ENCODE measurements around the gene PLEKHS1. TPM values are rescaled to one million over a fixed set of nuclear protein-coding genes. Genes with fewer than 3 reads are reported as not detected.
A peak's percentile ranks its signal among the peaks of the same experiment; 100 is the strongest.
"Not testable (repeated sequence)": the region's sequence is repeated elsewhere in the genome, so short reads cannot be mapped to it uniquely, and the experiment has no call there.

Gene PLEKHS1
- total RNA-seq, 1 experiment from 2014 or later: 0.21 TPM

GRCh38 chr10:113819989-113820388 is 68.5 kb downstream of the PLEKHS1 start:
- Histone ChIP-seq H3K4me3 (ENCODE audit: low read depth in 2 of 2, low read length in 2 of 2) (no peak overlapping the region), H3K27ac (ENCODE audit: low read length) (no peak overlapping the region), H3K36me3 (ENCODE audit: control insufficient read depth, insufficient read depth, low read length) (no peaks in the 10 kb centered on the region), H3K27me3 (ENCODE audit: control insufficient read depth, insufficient read depth, low read length) (no peaks in the 10 kb centered on the region), H3K9me3 (ENCODE audit: control insufficient read depth, insufficient read depth, low read depth, low read length) (no peaks in the 10 kb centered on the region), H3K4me1 (ENCODE audit: control insufficient read depth, insufficient read depth, low read length) (no peaks in the 10 kb centered on the region)
- ChIA-PET POLR2A (no interaction called here), CTCF (interaction anchor here (0.5 to 0.6 kb wide), 3 partner anchors 84 to 1215 kb away, joined by 3 to 8 read pairs (median 3); no protein-coding TSS in a partner anchor)
- no TSS peak for BruUV-seq (replicated peaks)
- ATAC-seq (0 out of 2 replicates have a peak, but pooled peaks have one; percentile 34), DNase-seq (ENCODE audit: low read depth, low spot score) (no peak)
- intact Hi-C loops (cut with micrococcal nuclease; ENCODE audit: unreplicated experiment): no loop called here
- no peak for TF ChIP-seq REST (IDR thresholded peaks at IDR 0.05; ENCODE audit: insufficient read depth in 1 of 2, low read depth in 2 of 2, low read length in 1 of 2)
- TF ChIP-seq TCF7L2 (IDR thresholded peaks at IDR 0.05; ENCODE audit: low read depth, low read length): no peak
- TF ChIP-seq SIN3A (IDR thresholded peaks at IDR 0.05; ENCODE audit: borderline replicate concordance, insufficient read depth, low read depth, low read length): no peak
- TF ChIP-seq POLR2AphosphoS5 (IDR thresholded peaks at IDR 0.05; ENCODE audit: low read depth, low read length): no peak
- no peak for TF ChIP-seq CTCF (IDR thresholded peaks at IDR 0.05)
- in situ Hi-C loops (cut with HindIII; ENCODE audit: low pct_unique_long_range_greater_than_20kb, low sequenced_read_pairs): no loop called here

GRCh38 chr10:113820507-113820906 is 69.0 kb downstream of the PLEKHS1 start:
- no peaks in the 10 kb centered on the region for H3K27me3 ChIP-seq (ENCODE audit: control insufficient read depth, insufficient read depth, low read length)
- ChIA-PET POLR2A (no interaction called here), CTCF (no interaction called here)
- H3K36me3 ChIP-seq (ENCODE audit: control insufficient read depth, insufficient read depth, low read length): no peaks in the 10 kb centered on the region
- in situ Hi-C loops (cut with HindIII; ENCODE audit: low pct_unique_long_range_greater_than_20kb, low sequenced_read_pairs): no loop called here
- no peak overlapping the region for H3K27ac ChIP-seq (ENCODE audit: low read length)
- no peak for DNase-seq (ENCODE audit: low read depth, low spot score)
- intact Hi-C loops (cut with micrococcal nuclease; ENCODE audit: unreplicated experiment): no loop called here
- H3K4me1 ChIP-seq (ENCODE audit: control insufficient read depth, insufficient read depth, low read length): no peaks in the 10 kb centered on the region
- TF ChIP-seq REST (IDR thresholded peaks at IDR 0.05; ENCODE audit: insufficient read depth in 1 of 2, low read depth in 2 of 2, low read length in 1 of 2) (no peak), CTCF (IDR thresholded peaks at IDR 0.05) (peak; percentile 41)
- no peak overlapping the region for H3K4me3 ChIP-seq (ENCODE audit: low read depth in 2 of 2, low read length in 2 of 2)
- no TSS peak for BruUV-seq (replicated peaks)
- H3K9me3 ChIP-seq (ENCODE audit: control insufficient read depth, insufficient read depth, low read depth, low read length): no peaks in the 10 kb centered on the region
- 0 out of 2 replicates have a peak, but pooled peaks have one; percentile 42 for ATAC-seq

- DNase-seq (ENCODE audit: low read depth, low spot score); intact Hi-C loops (cut with micrococcal nuclease; ENCODE audit: unreplicated experiment); H3K36me3 ChIP-seq (ENCODE audit: control insufficient read depth, insufficient read depth, low read length); ATAC-seq; H3K27ac ChIP-seq (ENCODE audit: low read length); H3K9me3 ChIP-seq (ENCODE audit: control insufficient read depth, insufficient read depth, low read depth, low read length); POLR2A ChIA-PET; BruUV-seq (replicated peaks); H3K4me1 ChIP-seq (ENCODE audit: control insufficient read depth, insufficient read depth, low read length); in situ Hi-C loops (cut with HindIII; ENCODE audit: low pct_unique_long_range_greater_than_20kb, low sequenced_read_pairs); H3K27me3 ChIP-seq (ENCODE audit: control insufficient read depth, insufficient read depth, low read length); H3K4me3 ChIP-seq (ENCODE audit: low read depth in 2 of 2, low read length in 2 of 2); CTCF ChIA-PET: not testable (repeated sequence)
Measured at GRCh38 chr10:113821306-113821705, 69.8 kb downstream of the PLEKHS1 start.

Measured in Panc1 (cell line).